VCaP (cell line): Measurements from ENCODE around the gene SYT6.

Experiments used
- H3K27ac ChIP-seq: fragments of 450-650 bp; 2 replicates; pipeline ENCODE4 v1.5.1; 2017
- CTCF ChIP-seq: fragments of 450-650 bp; conservative IDR thresholded peaks from 2 replicates; pipeline ENCODE4 v1.5.1; 2017; ENCODE audit warnings: mild to moderate bottlenecking, moderate library complexity

SYT6 gene

GRCh38 chr1:114128293-114128692, 25.4 kb downstream of the SYT6 start:
- TF ChIP-seq CTCF = no peak
- H3K27ac ChIP-seq = no peak overlapping the region

- no peak overlapping the region for H3K27ac ChIP-seq
- TF ChIP-seq CTCF = no peak
These were observed 27.2 kb downstream of the SYT6 start for GRCh38 chr1:114126261-114127095.

GRCh38 chr1:114124644-114125043, 29.0 kb downstream of the SYT6 start:
- no peak for TF ChIP-seq CTCF

GRCh38 chr1:114122941-114123618, 30.6 kb downstream of the SYT6 start:
- no peak overlapping the region for H3K27ac ChIP-seq
- no peak for TF ChIP-seq CTCF

More at GRCh38 chr1:114124644-114125043, 29.0 kb downstream of the SYT6 start:
- no peak overlapping the region for H3K27ac ChIP-seq

GRCh38 chr1:114118351-114118990, 35.2 kb downstream of the SYT6 start:
- no peak for TF ChIP-seq CTCF
- no peak overlapping the region for H3K27ac ChIP-seq

- no peak for TF ChIP-seq CTCF
- H3K27ac ChIP-seq = no peak overlapping the region
These were observed 36.0 kb downstream of the SYT6 start for GRCh38 chr1:114117654-114118053.

GRCh38 chr1:114116086-114116485, 37.6 kb downstream of the SYT6 start:
- TF ChIP-seq CTCF = no peak
- H3K27ac ChIP-seq = no peak overlapping the region
